Right cardiac atrium (tissue), 5 donors: ENCODE results near the gene CYTH1. TPM values are rescaled to one million over a fixed set of nuclear protein-coding genes. Genes with fewer than 3 reads are reported as not detected.

Experiments
- ATAC-seq, 2 donors: fragments of 200-7000 bp; cut with Tn5 transposase; one replicate each; pipeline versions ENCODE4 v1.8.0 to v1.9.1; 2020; ENCODE audit warnings: moderate library complexity in 2 of 2, mild to moderate bottlenecking in 1 of 2
- DNase-seq, 3 donors: peaks; one replicate each; pipeline ENCODE4 v3.0.0-alpha.2; 2020
- H3K27ac ChIP-seq: one replicate; pipeline ENCODE4 v1.5.1; 2013; ENCODE audit warnings: mild to moderate bottlenecking, low read length, control low read depth, moderate library complexity
- H3K27me3 ChIP-seq: one replicate; pipeline ENCODE4 v1.6.1; 2013; ENCODE audit not compliant: control insufficient read depth, insufficient read depth
- H3K4me1 ChIP-seq: one replicate; pipeline ENCODE4 v1.6.1; 2013; ENCODE audit warnings: low read length; ENCODE audit not compliant: control insufficient read depth, insufficient read depth
- H3K4me3 ChIP-seq: one replicate; pipeline ENCODE4 v1.5.1; 2013; ENCODE audit warnings: low read length, control low read depth
- H3K9me3 ChIP-seq: one replicate; pipeline ENCODE4 v1.6.1; 2013; ENCODE audit warnings: low read length; ENCODE audit not compliant: control insufficient read depth
- WGBS: extraction: QIAGEN DNeasy Blood & Tissue Kit; methylation state at CpG from one replicate; pipeline ENCODE4 v1.1.7; 2013; 5-methylcytosine and 5-hydroxymethylcytosine counted together
- intact Hi-C, 4 donors: fragments of 100-400 bp; cut with DNase I; formaldehyde crosslinking; loops; one replicate each; pipeline versions ENCODE4 v1.11.0 to v1.14.0; 2022 to 2023
- polyA plus RNA-seq: library from polyadenylated mRNA; stranded (reverse); fragments of 200-250 nt; gene quantifications from one replicate; pipeline ENCODE4 v1.2.3, GENCODE V29; 2013
- total RNA-seq, 4 donors: library from RNA; stranded (reverse); fragmentation: NEBNext Ultra II Directional; extraction: Animal tissue kit (Norgen Biotek cat#: 25700); gene quantifications; one replicate each; pipeline ENCODE4 v1.2.1, GENCODE V29; 2021
- donor health status: healthy with polysubstance abuse.
- donor health status: DM: no; HTN: yes; CAD: no.
- donor health status: DM: no; HTN: no; CAD: no.
- donor health status: DM: no; HTN: yes; CAD: no; lungs with severe emphysema.
- donor health status: DM: yes; HTN: yes; CAD: no.

Gene CYTH1
- total and polyA plus RNA-seq, 5 donors = 22.5 to 39.1 (median 36.0) TPM

- WGBS = 90% methylated on average over 13 of the region's 13 CpGs
- Histone ChIP-seq H3K27me3 (no peaks in the 10 kb centered on the region), H3K27ac (no peak overlapping the region), H3K9me3 (no peaks in the 10 kb centered on the region), H3K4me3 (no peak overlapping the region), H3K4me1 (no peaks in the 10 kb centered on the region)
- DNase-seq (no peak), ATAC-seq (no peak)
- intact Hi-C loops = no loop called here
Measured at GRCh38 chr17:78820841-78821240, 38.8 kb upstream of the CYTH1 start.

- Histone ChIP-seq H3K4me1 (no peaks in the 10 kb centered on the region), H3K9me3 (no peaks in the 10 kb centered on the region), H3K27me3 (no peaks in the 10 kb centered on the region), H3K27ac (no peak overlapping the region), H3K4me3 (no peak overlapping the region)
- intact Hi-C loops = no loop called here
- 93% methylated on average over 18 of the region's 18 CpGs for WGBS
- ATAC-seq (no peak), DNase-seq (no peak)
Measured at GRCh38 chr17:78819806-78820792, 38.0 kb upstream of the CYTH1 start.

- DNase-seq = no peak
- Histone ChIP-seq H3K27ac (no peak overlapping the region), H3K27me3 (no peaks in the 10 kb centered on the region), H3K9me3 (no peaks in the 10 kb centered on the region), H3K4me1 (no peaks in the 10 kb centered on the region), H3K4me3 (no peak overlapping the region)
- 68% methylated on average over 8 of the region's 8 CpGs for WGBS
- no peak for ATAC-seq
- intact Hi-C loops = no loop called here
Measured at GRCh38 chr17:78819402-78819801, 37.3 kb upstream of the CYTH1 start.

- H3K27me3 ChIP-seq = no peaks in the 10 kb centered on the region
- no peak for DNase-seq
- no peak overlapping the region for H3K27ac ChIP-seq
- H3K9me3 ChIP-seq = no peaks in the 10 kb centered on the region
- WGBS = 47% methylated on average over 6 of the region's 6 CpGs
- H3K4me3 ChIP-seq = no peak overlapping the region
- no peak for ATAC-seq
- intact Hi-C loops = no loop called here
- H3K4me1 ChIP-seq = no peaks in the 10 kb centered on the region
Measured at GRCh38 chr17:78818932-78819331, 36.9 kb upstream of the CYTH1 start.

GRCh38 chr17:78818152-78818846 lies 36.2 kb upstream of the CYTH1 start:
- WGBS = 83% methylated on average over 19 of the region's 19 CpGs
- Histone ChIP-seq H3K4me3 (no peak overlapping the region), H3K9me3 (no peaks in the 10 kb centered on the region), H3K27me3 (no peaks in the 10 kb centered on the region), H3K4me1 (peaks cover 2% of the 10 kb centered on the region), H3K27ac (no peak overlapping the region)
- ATAC-seq (no peak), DNase-seq (no peak)
- intact Hi-C loops = no loop called here

GRCh38 chr17:78817123-78817522 lies 35.0 kb upstream of the CYTH1 start:
- ATAC-seq (no peak), DNase-seq (no peak)
- no peak overlapping the region for H3K4me3 ChIP-seq
- no peaks in the 10 kb centered on the region for H3K27me3 ChIP-seq
- intact Hi-C loops = no loop called here
- WGBS = 82% methylated on average over 6 of the region's 6 CpGs
- no peaks in the 10 kb centered on the region for H3K9me3 ChIP-seq
- peaks cover 7% of the 10 kb centered on the region for H3K4me1 ChIP-seq
- no peak overlapping the region for H3K27ac ChIP-seq

- WGBS = 96% methylated on average over 7 of the region's 7 CpGs
- Histone ChIP-seq H3K27ac (no peak overlapping the region), H3K4me3 (no peak overlapping the region), H3K9me3 (no peaks in the 10 kb centered on the region), H3K4me1 (peaks cover 7% of the 10 kb centered on the region), H3K27me3 (no peaks in the 10 kb centered on the region)
- DNase-seq = no peak
- no peak for ATAC-seq
- intact Hi-C loops = no loop called here
Measured at GRCh38 chr17:78815696-78816095, 33.6 kb upstream of the CYTH1 start.

- peak overlapping the region; percentile 30 for H3K27ac ChIP-seq
- intact Hi-C loops = no loop called here
- H3K9me3 ChIP-seq = no peaks in the 10 kb centered on the region
- H3K4me1 ChIP-seq = peaks cover 7% of the 10 kb centered on the region
- WGBS = 35% methylated on average over 8 of the region's 8 CpGs
- H3K4me3 ChIP-seq = no peak overlapping the region
- H3K27me3 ChIP-seq = no peaks in the 10 kb centered on the region
- peak in 1 of 2 donors; percentile 54 for ATAC-seq
- DNase-seq = peak in 1 of 3 donors; percentile 79
Measured at GRCh38 chr17:78812855-78813254, 30.8 kb upstream of the CYTH1 start.

- H3K4me3 ChIP-seq = no peak overlapping the region
- H3K4me1 ChIP-seq = peaks cover 4% of the 10 kb centered on the region
- intact Hi-C loops = no loop called here
- DNase-seq = no peak
- H3K9me3 ChIP-seq = no peaks in the 10 kb centered on the region
- H3K27me3 ChIP-seq = no peaks in the 10 kb centered on the region
- H3K27ac ChIP-seq = no peak overlapping the region
- 86% methylated on average over 4 of the region's 4 CpGs for WGBS
- ATAC-seq = no peak
Measured at GRCh38 chr17:78808163-78808562, 26.1 kb upstream of the CYTH1 start.

GRCh38 chr17:78806451-78806850 lies 24.4 kb upstream of the CYTH1 start:
- H3K27me3 ChIP-seq = no peaks in the 10 kb centered on the region
- no peaks in the 10 kb centered on the region for H3K9me3 ChIP-seq
- ATAC-seq = no peak
- 77% methylated on average over 9 of the region's 9 CpGs for WGBS
- H3K4me1 ChIP-seq = no peaks in the 10 kb centered on the region
- DNase-seq = peak in 1 of 3 donors; percentile 42
- intact Hi-C loops = no loop called here
- H3K27ac ChIP-seq = no peak overlapping the region
- H3K4me3 ChIP-seq = no peak overlapping the region

GRCh38 chr17:78805301-78805700 lies 23.2 kb upstream of the CYTH1 start:
- no peak overlapping the region for H3K27ac ChIP-seq
- WGBS = 91% methylated on average over 14 of the region's 14 CpGs
- no peak for DNase-seq

More at GRCh38 chr17:78805301-78805700, 23.2 kb upstream of the CYTH1 start:
- no peaks in the 10 kb centered on the region for H3K4me1 ChIP-seq
- H3K4me3 ChIP-seq = no peak overlapping the region
- H3K27me3 ChIP-seq = no peaks in the 10 kb centered on the region
- intact Hi-C loops = no loop called here
- no peaks in the 10 kb centered on the region for H3K9me3 ChIP-seq
- peak; percentile 10 to 30 for ATAC-seq
